ENCODE measurements around the gene TUBE1.
"Not testable (repeated sequence)": the region's sequence is repeated elsewhere in the genome, so short reads cannot be mapped to it uniquely, and the experiment has no call there.

Gene TUBE1

DNA sequence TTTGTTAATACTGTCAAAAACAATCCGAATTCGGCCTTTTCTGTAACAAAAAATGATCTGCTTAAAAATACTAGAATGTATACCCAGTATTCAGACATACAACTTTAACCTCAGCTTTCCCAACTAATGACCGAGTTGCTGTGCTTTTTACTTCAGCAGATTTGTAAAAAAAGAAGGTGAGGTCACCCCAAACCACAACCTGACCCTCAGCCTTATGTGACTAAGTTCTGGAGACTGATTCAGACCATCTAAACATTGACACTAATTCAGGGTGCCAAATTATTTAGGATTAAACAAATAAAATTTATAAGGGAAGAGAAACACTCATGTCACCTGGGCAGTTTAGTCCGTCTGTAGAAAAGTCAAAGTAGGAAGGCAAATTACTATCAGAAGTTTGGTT is 25.7 kb downstream of the TUBE1 start:
- FAIRE-seq, result no peak

DNA sequence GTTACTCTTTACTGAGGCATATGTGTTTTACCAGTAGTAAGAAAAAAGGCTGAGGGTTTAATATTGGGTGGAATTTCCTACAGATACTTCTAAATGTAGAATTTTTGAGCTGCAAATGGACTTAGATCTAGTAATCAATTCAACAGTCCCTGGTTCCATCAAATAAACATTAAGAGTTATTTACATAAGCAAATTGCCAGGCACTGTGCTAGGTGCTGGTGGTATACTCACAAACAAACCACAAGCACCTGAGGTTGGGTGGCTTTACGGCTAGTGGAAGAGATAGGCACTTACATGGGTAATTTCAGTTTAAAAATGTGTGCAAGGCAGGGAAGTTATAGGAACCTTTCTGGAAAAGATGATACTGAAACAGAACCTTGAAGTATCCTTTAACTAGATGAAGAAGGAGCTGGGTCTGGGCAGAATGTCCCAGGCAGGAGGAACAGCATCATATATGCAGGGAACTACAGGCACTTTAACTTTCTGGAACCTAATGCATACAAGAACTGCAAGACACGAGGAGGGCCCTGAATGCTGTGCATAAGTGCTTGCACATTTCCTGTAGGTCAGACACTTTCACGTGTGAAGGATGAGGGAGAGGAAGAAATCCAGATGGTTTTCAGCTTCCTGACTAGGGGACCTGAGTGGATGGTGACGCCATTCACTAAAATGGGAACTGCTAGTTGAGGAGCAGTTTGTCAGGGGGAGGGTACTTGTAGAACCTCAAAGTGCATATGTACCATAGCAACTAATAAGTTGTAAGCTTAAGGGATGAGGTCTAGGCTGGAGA is 28.8 kb downstream of the TUBE1 start:
- no peak for FAIRE-seq

DNA sequence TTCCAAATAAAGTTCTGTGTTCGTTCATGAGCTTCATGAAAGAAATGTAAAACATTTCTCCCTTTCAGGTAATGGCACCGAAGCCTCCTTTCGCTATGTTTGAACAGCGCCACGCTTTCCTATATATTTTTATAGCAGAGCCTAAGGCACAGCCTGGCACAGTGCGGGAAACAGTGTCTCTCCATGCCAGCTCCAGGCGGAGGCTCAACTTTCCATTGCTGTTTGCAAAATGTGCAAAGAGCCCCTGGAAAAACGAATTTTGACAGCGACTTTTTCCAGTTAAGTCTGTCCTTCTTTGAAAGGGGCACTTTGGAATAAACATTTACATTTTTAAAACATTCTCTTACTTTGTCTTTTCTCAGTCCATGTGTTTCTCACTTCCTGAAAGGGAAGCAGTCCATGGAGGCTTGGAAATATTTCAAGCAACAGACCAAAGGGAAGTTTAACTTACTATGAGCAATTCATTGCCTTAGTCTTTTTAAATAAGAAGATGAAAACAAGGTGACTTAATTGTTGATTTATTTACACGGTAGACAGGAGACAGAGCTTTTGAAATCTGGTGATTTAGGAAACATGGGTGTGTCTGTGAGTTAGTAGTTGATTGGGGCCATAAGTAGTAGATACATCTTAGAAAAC is 32.6 kb downstream of the TUBE1 start:
- no peak for FAIRE-seq

DNA sequence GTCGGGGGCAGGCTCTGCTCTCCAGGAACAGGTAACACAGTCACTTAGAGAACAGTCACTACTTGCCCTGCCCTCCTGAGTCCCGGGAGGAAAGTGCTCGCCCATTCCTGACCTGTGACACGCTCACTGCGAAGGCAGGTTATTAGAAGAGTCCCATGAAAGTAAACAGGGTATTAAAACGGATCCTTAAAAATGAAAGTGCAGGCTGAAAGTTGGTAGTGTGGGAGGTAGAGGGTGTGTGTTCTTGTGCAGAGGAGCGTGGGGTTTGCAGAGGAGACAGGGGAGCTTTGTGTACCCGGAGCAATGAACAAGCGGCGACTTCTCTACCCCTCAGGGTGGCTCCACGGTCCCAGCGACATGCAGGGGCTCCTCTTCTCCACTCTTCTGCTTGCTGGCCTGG is 33.3 kb downstream of the TUBE1 start, which contains the start of gene CCN6:
Gene CCN6 (plus strand): TSS at position 104 of the 400 bp plus-strand sequence. CDS start 254 bp downstream, at position 358.
- FAIRE-seq, result no peak

DNA sequence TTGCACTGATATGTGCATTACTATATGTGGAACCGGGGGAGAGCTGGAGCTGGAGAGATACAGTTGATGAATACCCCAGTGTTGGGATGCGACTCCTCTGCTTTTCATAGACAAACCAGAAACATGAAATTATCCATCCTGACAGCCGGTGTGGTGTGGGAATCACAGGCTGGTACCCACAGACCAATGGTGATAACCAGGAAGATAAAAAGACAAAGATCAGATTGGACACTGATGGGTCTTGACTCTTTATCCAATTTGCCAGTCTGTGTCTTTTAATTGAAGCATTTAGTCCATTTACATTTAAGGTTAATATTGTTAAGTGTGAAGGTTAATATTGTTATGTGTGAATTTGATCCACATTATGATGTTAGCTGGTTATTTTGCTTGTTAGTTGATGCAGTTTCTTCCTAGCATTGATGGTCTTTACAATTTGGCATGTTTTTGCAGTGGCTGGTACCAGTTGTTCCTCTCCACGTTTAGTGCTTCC is 36.0 kb downstream of the TUBE1 start:
- not testable (repeated sequence) for FAIRE-seq

DNA sequence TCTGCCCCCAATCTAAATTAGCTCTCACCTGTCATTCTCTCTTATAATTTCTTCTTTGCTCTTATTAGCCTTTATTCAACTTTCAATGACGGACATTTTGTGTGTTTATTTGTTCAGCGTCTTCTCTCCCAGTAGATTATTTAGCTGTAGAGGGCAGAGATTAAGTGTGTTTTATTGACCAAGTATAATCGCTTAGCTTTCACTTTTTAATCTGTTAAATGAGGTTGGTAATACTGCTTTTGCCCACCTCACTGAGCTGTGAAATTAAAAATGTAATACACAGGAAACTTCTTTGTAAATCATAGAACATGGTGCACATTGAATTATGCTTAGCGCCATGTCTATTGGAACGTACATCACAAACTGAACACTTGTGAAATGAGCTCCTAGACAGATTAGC is 36.9 kb downstream of the TUBE1 start:
- FAIRE-seq, result no peak

DNA sequence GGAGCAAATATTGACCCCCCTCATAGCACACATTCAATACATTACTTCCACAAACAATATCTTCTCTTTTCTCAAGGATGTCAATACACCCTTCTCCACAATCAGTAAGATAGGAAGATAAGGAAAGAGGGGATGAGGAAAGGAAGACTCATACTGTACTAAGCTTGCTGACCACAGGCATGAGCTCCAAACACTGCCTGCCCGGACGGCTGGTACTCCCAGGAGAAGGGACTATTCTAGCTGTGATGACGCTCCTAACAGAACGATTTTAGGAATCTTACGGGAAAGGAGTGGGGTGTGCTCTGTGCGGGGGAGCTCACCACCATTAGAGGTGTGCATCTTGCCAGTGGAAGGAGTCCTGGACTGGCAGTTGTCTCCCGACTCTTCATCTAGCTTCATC is 37.3 kb downstream of the TUBE1 start:
- FAIRE-seq, result no peak

DNA sequence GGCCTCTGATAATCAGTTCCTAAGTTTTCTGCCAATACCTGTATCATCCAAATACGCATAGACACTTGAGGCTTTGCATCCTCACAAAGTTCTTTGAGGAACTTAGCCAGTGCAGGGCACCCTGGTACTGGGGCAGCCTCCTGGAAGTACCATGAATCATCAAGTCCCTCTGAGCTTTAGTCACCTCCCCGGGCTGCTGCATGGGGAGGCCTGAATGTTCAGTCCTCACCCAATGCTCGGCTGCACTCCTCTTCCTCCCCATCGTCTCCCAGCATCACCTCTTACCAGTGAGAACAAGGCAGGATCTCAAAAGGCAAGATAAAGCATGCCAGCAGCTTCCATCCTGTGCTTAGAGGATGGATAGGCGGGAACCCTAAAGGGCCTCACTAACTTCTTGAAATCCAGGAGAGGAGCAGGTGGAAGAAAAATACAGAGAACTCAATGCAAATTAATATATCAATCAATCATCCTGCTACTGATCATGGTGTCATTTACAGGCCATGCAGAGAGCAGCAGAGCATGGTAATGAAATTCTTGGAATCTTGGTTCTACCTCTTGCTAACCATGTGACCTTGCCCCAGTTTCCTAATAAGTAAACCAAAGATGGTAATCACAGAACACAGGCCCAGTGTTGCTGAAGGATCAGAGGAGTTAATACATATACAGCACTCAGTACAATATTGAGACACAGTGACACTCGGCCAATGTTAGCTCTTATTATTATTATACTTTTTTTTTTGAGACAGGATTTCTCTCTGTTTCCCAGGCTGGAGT is 38.1 kb downstream of the TUBE1 start:
- no peak for FAIRE-seq

DNA sequence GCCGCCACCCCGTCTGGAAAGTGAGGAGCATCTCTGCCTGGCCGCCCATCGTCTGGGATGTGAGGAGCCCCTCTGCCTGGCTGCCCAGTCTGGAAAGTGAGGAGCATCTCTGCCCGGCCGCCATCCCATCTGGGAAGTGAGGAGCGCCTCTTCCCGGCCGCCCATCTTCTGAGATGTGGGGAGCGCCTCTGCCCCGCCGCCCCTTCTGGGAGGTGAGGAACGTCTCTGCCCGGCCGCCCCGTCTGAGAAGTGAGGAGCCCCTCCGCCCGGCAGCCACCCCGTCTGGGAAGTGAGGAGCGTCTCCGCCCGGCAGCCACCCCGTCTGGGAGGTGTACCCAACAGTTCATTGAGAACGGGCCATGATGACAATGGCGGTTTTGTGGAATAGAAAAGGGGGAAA is 39.8 kb downstream of the TUBE1 start:
- not testable (repeated sequence) for FAIRE-seq

DNA sequence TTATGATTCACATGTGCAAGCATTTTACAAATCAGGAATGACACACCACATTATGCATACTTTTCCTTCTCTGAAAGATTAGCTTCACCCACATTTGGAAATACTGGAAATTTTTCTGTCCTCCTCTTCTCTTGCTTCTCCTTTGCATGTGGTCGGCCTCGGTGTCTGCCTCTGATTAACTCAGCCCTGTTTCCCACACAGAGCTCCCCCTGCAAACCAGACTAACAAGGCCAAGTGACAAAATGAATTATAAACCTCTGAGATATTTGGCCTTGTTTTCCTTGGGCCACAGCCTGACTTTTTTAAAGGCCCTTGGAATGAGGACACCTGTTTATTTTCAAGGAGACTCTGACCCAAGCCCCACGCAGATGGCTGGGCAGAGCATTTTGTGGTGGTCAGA is 42.4 kb downstream of the TUBE1 start:
- FAIRE-seq, result no peak

DNA sequence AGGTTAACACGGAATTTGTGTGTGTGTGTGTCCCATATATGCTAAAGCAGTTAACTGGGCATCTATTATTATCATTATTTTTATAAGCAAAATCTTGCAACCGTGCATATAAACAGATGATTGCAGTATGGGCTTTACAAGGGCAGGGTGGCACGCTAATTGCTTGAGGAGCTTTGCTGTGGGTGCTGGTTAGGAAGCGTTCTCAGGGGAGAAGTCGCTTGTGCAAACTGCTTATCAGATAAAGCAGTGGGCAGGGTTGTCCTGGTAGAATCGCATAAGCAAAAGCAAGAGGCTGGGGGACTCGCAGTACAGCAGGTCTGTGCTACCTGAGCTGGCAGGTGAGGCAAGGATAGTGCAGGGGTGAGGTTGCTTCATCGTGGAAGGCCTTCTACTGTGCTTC is 43.1 kb downstream of the TUBE1 start:
- no peak for FAIRE-seq

DNA sequence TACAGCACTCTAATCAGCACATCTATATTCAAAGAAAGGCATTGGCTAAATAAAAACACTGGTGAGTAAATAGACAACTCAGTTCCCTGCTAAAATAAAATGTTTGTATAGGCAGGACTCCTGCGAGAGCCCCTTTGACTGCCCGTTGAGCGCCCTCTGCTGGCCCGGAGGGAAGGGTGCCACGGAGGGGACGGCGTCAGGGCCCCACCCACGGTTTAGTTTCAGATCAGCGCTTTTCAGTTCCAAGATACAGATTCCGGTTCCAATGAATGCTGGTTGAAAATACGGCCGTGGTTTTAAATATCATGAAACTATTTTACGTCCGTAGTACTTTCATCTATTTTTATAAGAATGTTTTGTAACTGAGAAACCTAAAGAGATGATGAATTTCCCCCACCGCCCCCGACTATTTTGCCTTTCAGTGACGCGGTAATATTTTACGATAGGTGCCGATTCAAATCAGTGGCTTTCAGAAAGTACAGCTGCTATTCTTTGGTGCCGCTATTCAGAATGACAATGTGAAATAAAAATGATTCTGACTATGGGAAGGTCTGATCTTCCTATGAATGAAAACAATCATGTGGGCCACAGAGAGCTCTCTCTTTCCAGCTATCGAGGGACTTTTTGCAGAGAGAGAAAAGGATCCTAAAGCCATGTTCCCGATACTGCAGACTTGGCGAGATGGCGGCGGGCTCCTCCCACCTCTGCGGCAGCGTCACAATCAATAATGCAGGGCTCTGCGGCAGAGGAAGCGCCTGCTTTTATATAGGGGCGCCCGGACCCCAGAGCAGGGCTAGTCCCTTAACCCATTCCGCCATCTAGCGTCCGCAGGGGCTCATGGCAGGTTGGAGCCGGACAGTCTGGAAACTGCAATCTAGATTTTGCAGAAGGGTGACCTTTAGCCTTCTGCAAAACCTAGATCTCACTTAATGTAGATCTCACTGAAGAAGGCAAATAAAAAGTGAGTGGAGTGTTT is 44.0 kb downstream of the TUBE1 start:
- FAIRE-seq, result peak; percentile 83

DNA sequence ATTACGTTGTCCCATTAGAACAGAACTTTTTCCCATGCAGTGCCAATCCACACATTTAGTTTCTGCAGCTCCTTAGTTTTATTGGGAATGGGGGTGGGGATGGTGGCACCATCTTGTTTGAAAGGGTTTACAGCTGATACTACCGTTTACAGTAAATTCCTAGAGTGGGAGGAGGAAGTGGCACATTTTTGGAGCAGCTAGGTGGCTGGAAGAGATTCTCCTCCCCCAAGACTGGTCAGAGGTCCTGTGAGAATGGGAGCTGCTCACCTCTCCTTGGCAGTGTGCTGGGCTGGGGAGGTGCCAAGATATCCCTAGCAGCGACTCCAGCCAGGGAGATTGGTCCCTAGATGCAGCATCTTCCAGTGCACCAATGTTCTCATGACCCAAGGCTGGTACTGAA is 45.7 kb downstream of the TUBE1 start:
- FAIRE-seq, result no peak

DNA sequence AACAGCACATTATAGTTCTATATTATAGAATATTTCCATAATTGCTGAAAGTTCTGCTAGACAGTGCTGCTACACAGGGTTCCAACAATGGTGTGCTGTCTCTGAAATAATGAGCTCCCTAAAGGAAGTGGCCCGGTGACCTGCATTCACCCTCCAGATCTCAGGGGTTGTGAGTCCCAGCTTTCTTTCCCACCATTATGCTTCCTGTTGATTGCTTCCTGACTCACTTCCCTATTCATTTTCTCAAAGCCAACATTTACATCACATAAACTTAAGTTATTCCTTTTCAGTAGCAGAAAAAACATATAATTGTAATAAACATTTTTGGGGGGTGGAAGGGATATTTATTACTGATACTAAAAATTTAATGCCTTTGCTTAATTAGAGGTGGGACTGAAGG is 46.3 kb downstream of the TUBE1 start:
- no peak for FAIRE-seq

DNA sequence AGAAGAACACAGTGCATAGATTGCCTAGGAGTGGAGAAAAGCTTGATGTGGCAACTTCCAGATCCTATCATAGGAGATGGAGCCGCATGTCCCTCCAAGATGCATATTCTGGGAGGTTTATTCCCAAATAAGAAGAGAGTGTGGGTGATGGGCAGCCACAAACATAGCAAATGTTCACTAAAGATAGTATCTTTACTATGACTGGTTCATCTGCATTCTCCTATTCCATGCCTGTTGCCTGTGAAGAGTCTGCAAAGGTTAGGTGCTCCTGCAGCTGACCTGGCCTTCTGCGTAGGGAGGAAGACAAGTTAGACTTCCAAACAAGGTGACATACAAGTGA is 47.9 kb downstream of the TUBE1 start:
- no peak for FAIRE-seq

DNA sequence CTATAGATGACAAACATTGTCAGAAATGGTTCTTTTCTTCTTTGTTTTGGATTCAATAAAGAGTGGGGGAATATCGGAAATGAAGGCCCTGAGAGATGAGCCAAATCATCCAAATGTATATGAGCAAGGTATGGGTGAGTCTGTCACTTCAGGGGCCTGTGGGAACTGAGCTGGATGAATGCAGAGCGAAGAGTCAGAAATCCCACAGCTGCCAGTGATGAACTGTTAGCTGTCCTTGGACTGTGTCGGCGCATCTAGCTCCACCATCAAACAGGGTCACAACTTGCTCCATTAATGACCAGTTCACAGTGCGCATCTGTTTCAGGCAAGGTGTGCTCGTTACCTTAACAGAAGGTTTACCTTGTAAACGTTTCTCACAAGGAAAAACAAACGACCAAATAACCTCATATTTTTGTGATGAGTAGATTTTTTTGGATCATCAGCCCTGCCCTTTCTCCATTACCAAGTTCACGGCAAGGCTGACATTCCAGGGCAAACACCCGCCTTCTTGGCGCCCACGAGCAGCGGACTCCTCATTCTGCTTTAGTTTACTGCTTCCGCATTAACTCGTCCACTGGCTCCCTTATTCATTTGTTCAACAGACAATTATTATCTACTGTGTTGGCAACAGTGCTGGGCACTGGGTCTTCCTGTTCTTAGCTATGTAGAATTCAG is 48.4 kb downstream of the TUBE1 start:
- no peak for FAIRE-seq

DNA sequence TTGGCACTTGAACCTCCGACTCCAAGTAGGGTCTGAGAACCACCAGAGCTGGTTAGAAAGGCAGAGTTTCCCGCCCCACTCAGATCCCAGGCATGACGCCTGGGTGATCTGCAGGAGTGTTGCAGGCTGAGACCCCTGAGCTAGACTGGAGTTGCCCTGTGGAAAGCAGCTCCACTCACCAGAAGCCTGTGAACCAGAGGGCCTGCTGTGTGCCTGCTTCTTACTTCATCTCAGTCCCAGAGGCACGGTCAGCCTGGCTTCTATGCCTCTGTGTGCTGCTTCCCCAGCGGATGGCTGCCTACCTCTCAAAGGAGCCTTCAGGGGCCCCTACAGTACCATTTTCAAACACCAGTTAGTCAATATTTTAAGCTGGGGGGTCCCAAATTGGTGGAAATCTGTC is 49.0 kb downstream of the TUBE1 start:
- no peak for FAIRE-seq

DNA sequence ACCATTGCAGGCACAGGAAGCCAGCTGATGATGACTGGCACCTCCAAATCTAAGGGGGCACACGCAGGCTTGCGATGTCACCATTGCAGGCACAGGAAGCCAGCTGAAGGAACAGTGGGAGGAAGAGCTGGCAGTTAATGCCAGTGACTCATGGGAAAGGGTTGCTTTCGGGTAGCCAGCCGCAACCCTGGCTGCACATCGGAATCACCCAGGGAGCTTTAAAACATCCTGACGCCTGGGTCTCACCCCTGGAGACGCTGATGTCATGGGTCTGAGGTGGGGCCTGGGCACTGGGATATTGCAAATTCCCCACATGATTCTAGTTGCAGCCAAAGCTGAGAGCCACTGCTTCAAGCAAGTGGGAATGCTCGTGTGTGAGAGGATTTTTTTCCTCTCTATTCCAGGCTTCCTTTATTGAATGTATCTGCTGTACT is 49.5 kb downstream of the TUBE1 start:
- FAIRE-seq, result no peak

DNA sequence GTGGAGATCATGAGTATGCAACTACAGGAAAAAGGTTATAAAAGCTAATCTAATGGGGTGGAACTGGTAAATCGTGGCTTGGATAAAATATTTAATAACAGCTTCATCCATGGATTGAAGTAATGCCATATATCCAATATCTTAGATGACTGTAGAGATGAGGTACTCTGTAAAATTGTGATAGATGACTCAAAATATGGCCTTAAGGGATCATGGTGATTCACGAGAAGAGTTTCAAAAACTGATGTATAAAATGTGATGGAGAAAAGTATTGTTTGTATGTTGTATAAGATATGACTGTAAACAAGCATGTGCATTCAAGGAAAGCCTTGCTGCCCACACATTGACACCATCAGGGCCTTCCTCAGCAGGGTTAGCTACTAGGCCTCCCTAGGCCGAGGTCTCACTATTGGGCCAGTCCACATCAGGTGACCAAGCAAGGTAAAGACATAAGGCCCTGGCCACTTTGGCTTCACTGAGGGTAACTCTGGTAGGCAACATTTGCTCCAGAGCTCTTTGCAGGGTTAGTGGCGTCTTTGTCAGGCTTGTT is 51.1 kb downstream of the TUBE1 start:
- no peak for FAIRE-seq

DNA sequence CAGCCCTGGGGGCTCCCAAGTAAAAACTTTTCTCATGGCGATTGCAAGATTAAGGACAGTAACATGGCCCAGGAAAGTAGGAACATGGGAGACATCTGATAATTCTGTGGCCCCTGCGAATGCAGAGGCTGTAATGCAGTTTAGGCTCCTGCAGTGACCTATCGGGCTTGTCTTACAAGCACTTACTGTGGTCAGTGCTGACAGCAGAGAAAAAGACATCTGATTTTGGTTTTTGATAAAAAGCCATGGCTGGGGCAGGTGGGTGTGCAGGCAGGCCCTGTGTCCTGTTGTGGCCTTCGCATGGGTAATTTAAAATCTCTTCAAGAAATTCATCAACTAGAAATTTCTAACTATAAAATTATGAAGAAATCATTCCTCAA is 52.7 kb downstream of the TUBE1 start:
- no peak for FAIRE-seq

DNA sequence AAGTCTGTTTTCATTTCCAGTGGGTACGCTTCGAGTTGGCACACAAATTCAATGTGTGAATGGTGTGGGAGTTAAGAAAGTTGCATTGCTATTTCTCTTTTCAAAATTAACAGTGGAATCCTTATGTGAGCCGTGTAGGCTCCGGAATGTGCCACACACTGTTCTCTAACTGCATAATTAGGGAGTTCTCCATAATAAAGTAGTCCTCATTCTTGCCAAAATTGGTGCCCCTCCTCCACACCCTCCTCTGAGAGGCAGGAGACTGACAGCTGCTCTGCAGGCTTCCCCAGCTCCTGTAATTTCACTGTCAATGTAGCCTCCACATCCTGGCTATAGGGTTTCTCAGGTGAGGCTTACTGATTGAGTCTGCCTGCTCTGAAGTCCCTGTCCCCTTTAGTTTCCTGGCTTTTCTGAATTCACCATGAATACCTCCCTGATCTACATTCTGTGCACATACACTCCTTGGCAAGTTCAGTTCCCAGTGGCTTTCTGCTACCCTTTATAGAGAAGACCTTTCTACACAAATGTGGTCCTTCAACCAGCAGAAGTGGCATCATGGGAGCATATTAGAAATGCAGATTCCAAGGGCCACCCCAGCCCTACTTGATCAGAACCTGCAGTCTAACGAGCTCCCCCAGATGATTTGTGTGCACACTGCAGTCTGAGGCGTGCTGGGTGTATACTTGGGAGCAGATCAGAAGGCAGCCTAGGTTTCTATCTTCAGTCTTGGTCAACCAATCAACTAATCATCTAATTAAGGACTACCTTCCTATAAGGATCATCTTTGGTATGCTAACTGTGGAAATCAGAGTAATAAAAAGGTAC is 53.3 kb downstream of the TUBE1 start:
- FAIRE-seq, result no peak
